GM04504 (cell line): Measurements from ENCODE around the gene GLYATL3.
"Not testable (repeated sequence)": the region's sequence is repeated elsewhere in the genome, so short reads cannot be mapped to it uniquely, and the experiment has no call there.

Experiments
- DNase-seq: peaks from one replicate; pipeline ENCODE4 v3.0.0-alpha.2; 2012; ENCODE audit warnings: low read depth

GLYATL3 gene

DNA sequence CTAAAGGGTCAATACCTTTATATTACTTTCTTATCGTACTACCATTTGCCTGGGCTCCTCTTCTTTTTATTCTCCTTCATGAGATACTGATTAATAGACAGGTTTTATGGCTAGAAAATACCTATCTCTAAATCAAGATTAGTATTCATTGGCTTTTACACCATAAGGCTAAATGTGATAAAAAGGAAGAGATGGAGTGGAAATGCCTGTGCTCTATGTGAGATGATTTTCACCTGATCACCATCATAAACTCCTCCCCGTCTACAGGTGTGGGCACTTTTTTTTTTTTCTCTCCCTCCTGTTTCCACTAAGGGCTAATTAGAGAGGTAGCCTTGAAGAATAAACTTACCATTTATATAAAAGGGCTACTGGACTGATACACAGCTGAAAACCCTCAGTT is at the start of gene GLYATL3:
GLYATL3 (plus strand) TSS at position 301 of the 400 bp plus-strand sequence. CDS start 12,068 bp downstream, outside the sequence.
- no peak for DNase-seq

DNA sequence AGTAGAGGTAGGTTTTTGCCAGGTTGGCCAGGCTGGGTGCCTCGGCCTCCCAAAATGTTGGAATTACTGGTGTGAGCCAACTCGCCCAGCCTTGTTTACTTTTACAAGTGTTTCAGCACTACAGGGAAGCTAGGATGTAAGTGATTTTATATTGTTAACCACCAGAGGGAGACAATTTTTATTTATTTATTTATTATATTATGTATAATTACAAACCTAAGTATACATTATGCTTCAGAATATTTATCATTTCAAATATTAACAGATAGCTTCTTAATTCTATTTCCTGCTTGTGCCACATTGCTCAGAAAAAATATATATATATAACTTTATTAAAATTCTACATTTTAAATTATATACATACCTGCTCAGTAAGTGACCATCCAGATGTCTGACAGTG is 46.5 kb upstream of the GLYATL3 start:
- DNase-seq: no peak

DNA sequence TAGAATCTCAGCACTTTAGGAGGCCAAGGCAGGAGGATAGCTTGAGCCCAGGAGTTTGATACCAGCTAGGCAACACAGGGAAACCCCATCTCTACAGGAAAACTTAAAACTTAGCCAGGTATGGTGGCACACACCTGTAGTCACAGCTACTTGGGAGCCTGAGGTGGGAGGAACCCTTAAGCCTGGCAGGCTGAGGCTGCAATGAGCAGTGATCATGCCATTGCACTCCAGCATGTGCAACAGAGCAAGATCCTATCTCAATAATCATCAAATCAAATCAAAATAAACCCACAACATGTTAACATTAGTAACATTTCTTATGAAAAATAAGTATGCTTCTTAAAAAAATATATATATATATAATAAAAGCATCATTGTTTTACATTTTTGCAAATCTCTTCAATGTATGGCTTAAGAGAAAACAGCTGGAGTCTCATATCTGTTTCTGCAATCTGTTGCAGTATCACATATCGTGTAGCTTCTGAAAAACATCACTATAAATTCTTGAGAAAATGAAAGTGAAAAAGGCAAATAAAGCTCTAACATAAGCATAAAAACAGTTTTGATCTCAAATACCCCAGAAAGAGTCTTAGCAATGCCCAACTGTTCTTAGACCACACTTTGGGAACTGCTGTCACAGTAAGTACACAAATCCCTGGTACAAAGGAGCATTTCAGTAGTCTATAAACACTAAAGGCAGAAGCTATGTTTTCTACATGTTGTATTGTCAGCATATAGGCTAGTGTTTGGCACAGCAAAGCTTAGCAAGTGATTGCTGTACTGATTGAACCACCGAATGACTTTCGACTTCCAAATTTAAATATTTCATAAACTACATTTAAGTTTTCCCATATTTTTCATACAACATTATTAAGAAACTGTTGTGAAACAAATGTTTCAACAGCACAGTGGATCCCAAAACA is 44.7 kb upstream of the GLYATL3 start:
- no peak for DNase-seq

DNA sequence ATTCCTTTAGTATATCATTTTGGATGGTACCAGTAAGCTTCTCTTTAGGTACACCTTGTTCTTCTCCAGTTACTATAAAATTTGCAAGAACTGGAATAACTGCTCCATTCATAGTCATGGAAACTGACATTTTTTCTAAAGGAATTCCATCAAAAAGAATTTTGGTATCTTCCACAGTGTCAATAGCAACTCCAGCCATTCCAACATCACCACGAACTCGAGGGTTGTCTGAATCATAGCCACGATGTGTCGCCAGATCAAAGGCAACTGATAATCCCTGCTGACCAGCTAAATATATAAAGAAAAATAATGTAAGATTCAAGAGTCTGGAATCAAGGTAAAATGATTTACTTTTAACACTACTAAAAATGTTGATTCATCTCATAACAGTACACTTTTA is 42.0 kb upstream of the GLYATL3 start:
- no peak for DNase-seq

DNA sequence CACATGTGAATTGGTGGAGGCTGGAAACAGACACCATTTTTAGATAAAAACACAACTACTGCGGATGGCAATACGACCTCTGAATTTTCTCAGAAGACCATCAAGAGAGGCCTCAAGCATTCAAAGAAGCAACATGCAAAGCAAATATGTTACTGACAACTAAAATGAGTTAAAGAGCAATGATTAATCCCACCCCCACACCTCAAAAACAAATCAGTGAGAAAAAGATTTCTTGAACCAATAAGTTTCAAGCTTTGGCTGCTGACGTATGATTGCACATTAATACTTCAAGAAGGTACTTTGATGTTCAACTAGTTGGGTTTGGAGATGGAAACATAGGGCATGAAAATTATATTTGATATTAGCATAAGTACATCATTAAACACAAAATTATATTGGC is 37.7 kb upstream of the GLYATL3 start:
- DNase-seq: no peak

GRCh38 chr6:49462599-49462926 is 37.2 kb upstream of the GLYATL3 start:
- DNase-seq: no peak

GRCh38 chr6:49462927-49463611 is 36.7 kb upstream of the GLYATL3 start, which contains the start of the genes CENPQ and MMUT:
CENPQ (plus strand) TSS chr6:49463370; CDS start chr6:49470177, 6,807 bp downstream.
MMUT (minus strand) TSS chr6:49463253; CDS start chr6:49459466, 3,787 bp downstream.
- peak; percentile 86 for DNase-seq

DNA sequence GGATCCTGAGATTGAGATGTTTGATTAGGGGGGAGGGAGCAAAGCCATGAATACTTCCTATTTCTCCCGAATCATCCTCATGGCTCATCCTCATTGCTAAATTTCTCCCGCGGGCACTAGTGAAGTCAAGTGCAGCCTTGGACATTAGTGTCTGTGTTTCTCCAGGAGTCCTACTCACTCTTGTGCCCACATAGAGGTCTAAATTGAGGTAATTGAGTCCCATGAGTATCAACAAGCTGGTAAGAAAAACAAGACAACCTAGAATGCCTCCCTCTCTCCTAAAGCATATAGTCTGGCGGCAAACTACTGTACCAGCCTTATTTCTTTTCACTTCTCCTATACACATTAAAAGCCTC is 36.1 kb upstream of the GLYATL3 start:
- DNase-seq: no peak

GRCh38 chr6:49464691-49465090 is 35.0 kb upstream of the GLYATL3 start:
- no peak for DNase-seq

DNA sequence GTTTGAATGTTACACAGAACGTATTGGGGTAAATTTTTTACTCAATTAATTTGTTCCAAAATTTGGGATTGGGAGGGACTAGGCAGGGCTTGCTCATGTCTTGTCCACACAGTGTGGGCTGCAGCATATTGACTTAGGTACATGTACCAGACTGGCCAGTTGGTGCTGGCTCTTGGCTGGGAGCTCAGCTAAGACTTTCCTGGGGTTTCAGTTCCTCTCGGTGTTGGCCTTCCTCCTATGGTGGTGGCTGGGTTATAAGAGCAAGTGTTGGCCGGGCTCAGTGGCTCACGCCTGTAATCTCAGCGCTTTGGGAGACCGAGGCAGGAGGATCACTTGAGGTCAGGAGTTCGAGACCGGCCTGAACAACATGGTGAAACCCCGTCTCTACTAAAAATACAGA is 31.7 kb upstream of the GLYATL3 start:
- no peak for DNase-seq

DNA sequence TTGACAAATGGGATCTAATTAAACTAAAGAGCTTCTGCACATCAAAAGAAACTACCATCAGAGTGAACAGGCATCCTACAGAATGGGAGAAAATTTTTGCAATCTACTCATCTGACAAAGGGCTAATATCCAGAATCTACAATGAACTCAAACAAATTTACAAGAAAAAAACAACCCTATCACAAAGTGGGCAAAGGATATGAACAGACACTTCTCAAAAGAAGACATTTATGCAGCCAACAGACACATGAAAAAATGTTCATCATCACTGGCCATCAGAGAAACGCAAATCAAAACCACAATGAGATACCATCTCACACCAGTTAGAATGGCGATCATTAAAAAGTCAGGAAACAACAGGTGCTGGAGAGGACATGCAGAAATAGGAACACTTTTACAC is 23.2 kb upstream of the GLYATL3 start:
- DNase-seq: not testable (repeated sequence)

DNA sequence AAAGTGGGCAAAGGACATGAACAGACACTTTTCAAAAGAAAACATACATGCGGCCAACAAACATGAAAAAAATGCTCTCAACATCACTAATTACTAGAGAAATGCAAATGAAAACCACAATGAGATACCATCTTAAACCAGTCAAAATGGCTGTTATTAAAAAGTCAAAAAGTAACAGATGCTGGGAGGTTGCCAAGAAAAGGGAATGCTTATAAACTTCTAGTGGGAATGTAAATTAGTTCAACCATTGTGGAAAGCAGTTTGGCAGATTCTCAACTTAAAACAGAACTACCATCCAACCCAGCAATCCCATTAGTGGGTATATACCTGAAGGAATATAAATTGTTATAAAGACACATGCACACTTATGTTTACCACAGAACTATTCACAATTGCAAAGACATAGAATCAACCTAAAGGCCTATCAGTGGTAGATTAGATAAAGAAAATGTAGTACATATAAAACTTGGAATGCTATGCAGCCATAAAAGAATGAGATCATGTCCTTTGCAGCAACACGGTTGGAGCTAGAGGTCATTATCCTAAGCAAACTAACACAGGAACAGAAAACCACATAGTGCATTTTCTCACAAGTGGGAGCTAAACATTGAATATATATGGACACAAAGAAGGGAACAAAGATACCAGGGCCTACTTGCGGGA is 20.3 kb upstream of the GLYATL3 start:
- no peak for DNase-seq

- DNase-seq: not testable (repeated sequence)
Measured at GRCh38 chr6:49481846-49482245, 17.9 kb upstream of the GLYATL3 start.

DNA sequence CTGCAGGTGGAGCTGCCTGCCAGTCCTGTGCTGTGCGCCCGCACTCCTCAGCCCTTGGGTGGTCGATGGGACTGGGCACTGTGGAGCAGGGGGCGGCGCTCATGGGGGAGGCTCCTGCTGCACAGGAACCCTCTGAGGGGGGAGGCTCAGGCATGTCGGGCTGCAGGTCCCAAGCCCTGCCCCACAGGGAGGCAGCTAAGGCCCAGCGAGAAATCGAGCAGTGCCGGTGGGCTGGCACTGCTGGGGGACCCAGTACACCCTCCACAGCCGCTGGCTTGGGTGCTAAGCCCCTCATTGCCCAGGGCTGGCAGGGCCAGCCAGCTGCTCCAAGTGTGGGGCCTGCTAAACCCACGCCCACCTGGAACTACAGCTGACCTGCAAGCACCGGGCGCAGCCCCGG is 16.3 kb upstream of the GLYATL3 start:
- not testable (repeated sequence) for DNase-seq

DNA sequence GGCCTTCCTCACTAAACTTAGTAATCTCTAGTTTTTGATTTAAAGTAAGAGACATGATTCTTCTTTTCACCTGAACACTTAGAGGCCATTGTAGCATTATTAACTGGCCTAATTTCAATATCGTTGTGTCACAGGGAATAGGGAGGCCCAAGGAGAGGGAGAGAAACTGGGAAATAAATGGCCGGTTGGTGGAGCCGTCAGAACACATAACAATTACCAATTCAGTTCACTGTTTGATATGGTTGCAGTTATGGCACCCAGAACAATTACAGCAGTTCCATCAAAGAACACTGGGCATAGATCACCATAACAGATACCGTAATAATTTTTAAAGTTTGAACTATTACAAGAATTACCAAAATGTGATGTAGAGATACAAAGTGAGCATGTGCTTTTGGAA is 9.1 kb upstream of the GLYATL3 start:
- no peak for DNase-seq

DNA sequence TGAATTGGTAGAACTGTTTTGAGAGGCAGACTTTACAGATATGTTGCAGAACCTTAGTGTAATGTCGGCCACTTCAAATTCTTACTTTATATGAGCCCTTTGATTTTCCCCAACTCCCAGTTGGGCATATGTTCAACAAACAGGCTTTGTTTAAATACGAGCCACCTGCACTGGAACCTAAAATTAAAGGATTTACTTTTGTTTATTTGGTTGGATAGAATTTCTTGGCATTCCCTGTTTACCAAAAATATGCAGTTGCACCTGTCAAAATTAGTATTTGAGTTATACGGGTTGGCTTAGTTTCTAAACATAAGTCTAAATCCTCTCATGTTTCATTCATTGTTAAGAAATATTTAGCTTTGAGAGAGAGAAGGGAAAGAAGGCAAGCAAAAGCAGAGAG is 2.4 kb upstream of the GLYATL3 start:
- no peak for DNase-seq

GRCh38 chr6:49499126-49499525 is 597 bp upstream of the GLYATL3 start:
- no peak for DNase-seq

- no peak for DNase-seq
Measured at GRCh38 chr6:49504666-49505065, 4.9 kb downstream of the GLYATL3 start.

DNA sequence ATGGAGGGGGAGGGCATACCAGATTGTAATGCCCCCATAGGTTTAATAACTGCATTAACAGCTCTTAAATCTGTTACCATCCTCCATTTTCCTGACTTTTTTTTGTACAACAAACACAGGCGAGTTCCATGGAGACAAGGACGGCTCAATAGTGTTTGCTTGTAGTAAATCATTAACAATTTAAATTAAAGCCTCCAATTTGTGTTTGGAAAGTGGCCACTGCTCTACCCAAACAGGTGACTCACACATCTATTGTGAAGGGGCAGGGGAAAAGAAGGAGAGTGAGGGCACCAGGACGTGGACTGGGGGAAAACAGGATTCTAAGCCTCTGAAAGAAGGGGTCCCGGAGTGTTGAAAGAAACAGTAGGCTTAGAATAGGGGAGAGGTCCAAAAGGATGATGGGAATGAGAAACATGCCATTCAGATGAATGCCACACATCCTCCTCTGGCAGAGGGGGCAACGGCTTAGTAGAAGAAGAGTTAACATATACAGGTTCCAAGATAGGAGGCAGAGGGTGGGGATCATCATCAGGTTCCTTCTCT is 6.9 kb downstream of the GLYATL3 start:
- DNase-seq: no peak

DNA sequence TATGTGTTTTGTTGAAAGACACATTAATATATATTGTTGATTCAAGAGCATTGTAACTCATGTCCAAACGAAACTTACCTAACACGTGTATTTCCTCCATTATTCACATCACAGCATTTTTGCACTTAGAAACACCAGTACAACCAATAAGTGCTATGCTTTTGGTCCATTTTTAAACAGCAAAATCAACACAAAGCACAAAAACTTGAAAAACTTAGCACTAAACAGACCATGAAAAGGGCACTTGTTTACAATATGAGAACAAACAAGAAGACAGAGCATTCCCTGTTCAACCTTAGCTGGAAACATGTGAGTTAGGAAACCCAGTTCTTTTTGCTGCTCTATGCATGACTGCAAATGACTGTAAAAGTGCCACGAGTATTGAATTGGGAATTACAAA is 9.6 kb downstream of the GLYATL3 start:
- DNase-seq: no peak

DNA sequence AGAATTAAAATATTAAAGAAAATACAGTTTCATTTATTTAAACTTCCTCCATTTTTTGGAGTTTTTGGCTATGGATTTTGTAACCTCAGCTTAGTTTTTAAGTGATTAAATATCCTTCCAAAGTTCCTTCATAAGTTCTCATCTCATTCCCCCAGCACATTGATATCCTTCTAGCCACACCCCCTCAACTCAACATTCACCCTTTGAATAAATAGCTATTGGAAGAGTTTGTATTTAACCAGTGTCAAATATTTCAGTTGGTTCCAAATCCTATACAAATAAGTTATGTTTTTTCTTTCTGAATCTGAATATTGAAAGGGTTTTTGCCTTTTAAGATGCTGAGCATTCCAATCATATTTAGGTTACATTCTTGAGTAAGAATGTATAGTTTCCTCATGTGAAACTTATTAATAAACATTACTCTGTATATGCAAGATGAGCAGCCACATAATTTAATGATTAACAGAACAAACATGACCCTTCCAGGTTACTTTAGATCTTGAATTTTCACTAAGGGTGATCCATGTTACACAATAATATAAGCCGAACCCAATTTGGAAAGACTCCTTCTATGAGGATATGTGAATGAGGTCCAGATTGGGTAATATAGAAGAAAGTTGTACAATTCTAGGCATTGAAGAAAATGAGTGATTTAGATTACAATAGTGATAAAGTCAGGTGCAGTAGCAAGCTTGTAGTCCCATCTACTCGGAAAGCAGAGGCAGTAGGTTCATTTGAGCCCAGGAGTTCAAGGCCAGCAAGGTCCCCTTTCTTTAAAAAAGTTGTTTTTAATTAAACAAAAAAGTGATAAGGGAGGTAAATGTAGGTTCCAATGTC is 13.6 kb downstream of the GLYATL3 start:
- no peak for DNase-seq
